ENCODE results near the gene CA5B.

DNA sequence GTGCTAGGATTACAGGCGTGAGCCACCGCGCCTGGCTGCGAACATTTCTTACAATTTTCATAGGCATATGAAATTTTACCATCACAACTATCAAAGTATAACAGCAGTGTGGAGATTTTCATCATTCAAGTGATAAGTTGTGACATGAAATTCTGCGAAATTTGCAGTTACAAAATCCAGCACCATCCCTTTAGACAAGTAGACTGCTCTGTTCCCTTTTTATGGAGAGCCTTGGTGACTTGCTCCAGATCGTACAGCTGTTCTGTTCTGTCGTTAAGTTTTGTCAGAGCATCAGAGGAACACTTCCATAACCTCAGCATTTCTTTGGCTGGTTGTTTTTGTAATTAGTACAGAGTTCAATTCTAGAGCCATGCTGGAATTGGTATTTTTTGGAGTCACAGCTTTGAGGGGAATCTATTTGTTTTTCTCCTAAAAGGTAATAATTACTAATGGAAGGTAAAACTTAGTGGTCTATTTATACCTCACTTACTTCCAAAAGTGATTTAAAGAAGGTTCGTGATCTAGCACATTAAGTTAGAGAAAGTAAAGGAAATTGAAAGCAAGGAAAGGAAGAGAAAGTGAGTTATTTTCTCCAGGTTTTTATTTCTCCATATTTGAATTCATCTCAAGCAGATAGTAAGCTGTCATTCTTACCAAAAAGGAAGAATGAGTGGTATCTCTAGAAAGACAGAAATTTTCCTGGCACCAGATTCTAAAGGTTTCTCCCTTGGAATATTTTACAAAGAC, 74.3 kb downstream of the CA5B start:
- TF ChIP-seq CTCF (IDR thresholded peaks at IDR 0.05; ENCODE audit: extremely low read depth in 1 of 2, insufficient read depth in 1 of 2, low read depth in 1 of 2, low read length in 2 of 2) = no peak
- no peak for TF ChIP-seq POLR2AphosphoS5 (IDR thresholded peaks at IDR 0.05; ENCODE audit: insufficient read depth, low read depth, low read length)
- TF ChIP-seq JUN (IDR thresholded peaks at IDR 0.05; ENCODE audit: borderline replicate concordance, insufficient read depth, insufficient read length, low read depth) = no peak
- no peak for TF ChIP-seq POLR2A (IDR thresholded peaks at IDR 0.05; ENCODE audit: low read depth, low read length)
- no peak for TF ChIP-seq FOS (IDR thresholded peaks at IDR 0.05; ENCODE audit: borderline replicate concordance, insufficient read depth, low read length)

Data from endothelial cell of umbilical vein (primary cell).